Stimulated activated CD4-positive, alpha-beta T cell treated with anti-CD3 and anti-CD28 coated beads, Interleukin-15, amount 100 ng/mL, for 24 hours (primary cell): ENCODE data around the gene LRMDA.

ENCODE experiments used
- DNase-seq: peaks from one replicate; pipeline ENCODE4 v3.0.0-alpha.2; 2020

The LRMDA gene

DNA sequence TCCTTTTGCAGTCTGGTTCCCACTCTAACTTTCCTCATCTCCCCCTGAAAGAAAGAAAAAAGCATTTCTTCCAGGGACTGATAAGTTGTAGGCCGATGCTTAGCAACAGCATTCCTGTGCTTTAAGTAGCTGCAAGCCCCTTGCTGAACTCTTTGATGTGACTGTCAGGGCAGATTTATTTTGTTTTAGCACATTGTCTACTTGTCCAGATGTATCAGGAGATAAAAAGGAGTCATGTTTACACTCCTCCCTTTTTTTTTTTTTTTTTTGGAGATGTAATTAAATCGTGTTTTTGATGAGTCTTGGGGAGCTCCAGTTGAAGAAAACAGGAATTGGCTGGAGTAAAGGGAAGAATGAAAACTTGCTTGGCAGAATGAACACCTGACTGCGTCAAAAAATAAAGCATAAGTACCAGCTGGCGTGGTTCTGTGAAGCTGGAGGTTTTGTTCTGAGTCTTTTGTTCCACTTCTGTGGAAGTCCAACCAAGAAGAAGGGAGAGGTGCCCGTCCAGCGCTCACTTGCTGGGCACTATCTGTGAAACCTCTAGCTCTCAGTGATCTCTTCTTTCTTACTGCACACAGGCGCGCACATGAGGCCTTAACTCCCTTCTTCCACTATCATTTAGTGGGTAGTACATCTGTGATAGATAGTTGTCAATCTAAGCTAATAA lies 871.7 kb downstream of the LRMDA start:
- no peak for DNase-seq

DNA sequence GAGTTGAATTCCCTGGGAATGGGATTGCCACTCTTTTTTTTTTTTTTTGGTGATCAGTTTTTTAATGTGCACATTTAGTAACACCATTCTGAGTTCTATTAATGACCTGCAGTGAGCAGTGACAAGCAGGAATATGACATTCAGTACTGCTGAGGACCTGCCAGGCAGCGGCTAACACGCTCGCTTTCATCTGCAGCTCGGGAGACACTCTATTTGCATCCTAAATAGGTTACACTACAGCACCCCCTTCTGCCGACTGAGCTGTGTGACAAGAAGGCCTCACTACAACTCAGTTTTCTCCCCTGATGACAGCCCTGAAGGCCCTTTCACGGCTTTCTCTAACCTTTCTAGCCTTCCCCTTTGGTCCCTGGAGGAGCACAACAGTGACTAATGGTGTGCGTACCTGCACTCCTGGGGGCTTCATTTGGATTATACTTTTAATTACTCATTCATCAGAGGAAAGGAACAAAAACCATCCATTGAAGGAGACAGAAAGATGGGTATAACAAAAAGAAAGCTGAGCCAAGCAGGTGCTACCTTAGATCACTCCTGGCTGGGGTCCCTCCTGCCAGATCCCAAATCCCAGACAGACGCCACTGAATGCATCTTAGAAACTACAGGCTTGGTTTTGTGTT lies 872.4 kb downstream of the LRMDA start:
- peak; percentile 33 for DNase-seq

DNA sequence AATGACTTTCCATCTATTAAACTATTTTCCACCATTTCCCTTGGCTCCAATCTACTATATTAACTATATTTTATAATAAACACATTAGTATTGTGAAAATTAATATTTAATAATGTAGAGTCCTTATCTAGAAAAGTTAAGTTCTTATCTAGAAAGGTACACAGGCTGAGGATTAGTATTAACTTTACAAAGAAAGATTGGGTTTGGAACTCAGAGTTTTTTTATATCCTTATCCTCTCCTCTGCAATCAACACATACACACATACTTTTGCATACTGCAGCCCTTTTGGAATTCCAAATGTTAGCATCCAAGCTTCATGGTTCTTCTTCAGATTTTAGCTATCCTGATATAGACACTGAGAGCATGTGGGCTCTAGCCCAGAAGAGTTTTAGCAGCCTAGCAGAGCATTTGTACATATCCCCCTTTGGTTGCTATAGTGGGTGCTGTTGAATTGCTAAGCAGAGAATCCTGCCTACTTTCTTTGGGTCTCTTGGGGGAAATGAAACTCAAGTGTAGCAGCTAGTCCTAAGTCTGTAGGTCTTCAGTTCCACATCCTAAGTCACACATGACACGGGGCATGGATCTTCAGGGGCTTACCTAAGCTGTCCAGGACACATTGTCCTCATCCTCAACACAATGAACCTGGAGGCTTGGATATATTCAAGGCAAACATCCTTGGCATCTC lies 874.6 kb downstream of the LRMDA start:
- no peak for DNase-seq

DNA sequence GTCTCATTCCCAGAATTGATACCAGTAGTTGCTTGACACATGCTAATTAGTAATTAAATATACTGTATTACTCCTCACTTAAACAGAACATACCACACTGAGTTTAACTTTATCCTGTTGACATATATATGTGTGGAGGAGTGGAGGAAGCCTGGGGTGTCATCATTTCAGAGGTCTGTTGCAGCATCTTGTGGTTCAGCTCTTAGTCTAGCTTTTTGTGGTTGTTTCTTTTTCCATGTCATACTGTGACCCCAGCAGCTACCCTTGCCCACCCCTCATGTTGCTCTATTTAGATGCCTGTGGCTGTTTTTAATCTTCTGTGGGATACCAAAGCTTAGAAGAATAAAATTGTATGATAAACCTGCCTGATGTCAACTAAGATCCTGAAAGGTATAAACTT lies 875.4 kb downstream of the LRMDA start:
- no peak for DNase-seq

DNA sequence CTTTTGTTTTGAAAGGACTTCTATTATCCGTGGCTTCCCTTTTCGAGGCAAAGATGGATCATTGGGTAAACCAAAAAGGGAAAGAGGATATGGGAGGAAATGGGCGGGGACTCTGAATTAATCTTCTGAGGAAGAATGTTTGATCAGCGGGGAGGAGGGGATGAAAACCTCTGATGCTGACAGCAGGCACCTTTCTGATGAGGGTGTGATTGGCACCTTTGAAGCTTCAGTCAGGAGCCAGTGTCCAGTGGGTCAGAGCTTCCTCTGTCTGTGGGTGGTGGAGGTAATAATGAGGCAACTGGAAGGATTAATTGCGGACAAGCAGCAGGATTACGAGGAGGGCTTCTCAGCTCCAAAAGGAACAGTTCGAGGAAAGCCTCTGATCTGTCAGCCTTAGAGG lies 877.6 kb downstream of the LRMDA start:
- DNase-seq = no peak

DNA sequence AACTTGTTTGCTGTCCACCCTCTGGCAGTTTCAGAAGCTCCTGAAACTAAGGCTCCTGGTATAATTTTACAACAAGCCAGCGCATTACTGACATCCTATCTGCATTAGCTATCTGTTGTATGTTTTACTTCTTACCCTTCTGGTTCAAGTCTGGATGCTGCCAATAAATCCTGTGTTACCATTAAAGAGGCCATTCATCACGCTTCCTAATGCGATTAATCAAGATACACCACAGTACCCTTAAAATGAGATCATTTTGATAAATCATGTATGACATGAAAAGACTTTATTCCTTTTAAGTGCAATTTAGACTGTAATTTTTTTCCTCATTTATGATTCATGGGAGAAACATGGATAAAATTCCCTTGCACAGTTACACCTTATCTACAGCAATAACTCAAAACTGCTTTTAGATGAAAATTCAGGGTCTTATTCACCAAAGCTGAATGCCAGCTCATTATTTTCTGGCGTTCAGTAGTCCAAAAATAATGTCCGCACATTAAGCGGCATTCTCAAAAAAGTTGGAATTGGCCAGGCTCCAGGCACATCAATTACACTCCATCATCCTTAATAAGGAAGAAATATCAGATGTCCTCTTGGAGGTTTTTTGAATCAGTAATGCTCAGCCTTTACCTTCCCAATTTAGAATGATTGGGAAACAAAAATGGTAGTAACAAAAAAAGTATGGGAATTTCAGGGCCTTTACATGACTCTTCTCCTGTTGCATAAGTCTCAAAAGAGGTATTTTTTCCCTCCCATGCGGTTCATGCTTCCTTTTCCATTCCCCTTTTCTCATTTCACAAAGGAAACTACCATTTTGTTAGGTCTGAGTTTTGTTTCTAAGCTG lies 878.5 kb downstream of the LRMDA start:
- DNase-seq = no peak

DNA sequence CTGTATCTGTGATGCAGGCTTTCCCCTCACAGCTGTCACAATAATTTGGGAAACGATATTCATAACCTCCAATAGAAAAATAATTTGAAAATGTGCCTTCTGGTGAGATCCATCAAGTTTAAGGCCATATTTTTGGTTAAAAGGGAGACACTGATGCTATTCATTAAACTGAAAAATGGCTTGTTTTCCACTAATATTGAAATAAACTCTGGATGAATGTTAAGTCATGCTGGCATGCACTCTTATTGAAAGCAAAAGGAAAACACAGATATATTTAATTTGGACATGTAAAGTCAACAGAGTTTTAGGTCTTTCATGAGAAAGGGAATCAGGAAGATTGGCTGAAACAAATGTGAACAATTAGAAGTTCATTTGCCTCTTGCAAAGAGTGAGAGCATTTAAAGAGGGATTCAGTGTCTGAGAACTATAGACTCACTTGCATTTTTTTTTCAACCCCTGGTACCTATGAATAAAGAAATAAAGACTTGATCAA lies 879.2 kb downstream of the LRMDA start:
- no peak for DNase-seq

DNA sequence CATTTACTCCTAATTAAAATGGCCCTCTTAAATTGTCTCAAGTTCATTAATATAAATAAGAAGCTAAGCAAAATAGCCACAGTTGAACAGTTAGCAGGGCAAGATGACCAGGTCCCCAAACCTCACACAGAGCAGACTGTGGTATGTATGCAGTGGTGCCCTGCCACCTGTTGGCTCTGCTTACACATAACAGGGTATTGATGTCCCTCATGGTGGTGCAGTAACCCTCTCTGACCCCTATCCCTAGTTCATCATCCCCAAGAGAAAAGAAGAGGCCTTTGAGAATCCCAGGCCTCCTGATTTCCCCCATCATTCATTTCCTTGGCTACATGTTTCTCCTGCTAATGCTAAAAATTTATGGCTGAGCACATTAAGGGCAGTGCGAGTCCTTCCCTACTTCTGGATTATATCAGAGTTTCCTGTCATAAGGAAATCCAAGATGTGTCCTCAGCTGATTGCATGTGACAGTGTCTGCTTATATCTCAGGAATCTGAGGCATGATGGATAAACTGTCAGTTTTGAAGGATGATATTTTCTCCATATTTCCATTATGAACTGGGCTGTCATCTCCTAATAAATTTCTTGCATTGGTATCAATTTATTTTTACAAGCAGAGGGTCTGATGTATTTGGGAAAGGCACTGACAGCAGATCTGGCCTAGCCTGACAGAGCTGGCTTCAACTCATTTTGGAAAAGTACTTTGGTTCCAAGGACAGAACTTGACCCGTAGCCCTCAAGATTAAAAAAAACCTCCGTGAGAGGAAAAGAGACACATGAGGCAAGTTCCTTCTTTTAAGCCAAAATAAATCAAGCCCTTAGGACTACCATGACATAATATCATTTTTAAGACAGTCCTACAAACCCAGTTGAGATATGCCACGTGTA lies 880.6 kb downstream of the LRMDA start:
- DNase-seq = peak; percentile 7

DNA sequence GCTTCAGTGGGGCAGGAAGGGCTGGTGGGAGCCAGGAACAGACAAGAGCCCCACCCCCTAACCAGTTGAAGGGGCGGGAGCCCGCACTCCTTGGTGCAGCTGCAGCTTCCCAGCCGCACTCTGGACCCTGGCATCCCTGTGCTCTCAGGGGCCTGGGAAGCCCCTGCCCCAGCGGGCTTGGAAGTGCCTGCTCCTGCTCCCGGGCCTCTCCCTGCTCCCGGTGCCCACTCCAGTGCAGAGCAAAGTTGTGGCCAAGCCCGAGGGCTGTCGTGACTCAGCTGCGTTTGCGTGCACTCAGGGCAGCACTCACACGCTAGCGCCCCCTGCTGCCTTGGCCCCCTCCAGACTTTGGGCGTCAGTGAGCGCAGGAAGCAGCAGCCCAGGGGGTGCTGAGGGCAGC lies 883.8 kb downstream of the LRMDA start:
- no peak for DNase-seq

DNA sequence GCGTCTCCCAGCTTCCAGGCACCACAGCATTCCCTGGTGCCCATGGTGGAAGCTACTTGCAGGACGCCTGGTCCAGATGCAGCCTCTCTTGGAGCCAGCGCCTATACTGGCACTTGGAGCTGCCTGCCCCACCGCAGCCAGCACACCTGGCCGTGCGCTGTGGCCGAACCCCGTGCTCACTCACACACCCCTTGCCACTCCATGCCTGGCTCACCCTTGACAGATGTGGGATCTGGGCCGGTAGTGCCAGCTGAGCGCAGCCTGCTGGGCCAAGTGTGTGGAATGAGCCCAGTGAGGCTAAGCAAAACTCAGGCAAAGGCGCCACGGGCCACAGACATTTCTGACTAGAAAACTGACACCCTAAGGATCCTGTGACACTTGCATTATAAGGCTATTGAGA lies 884.8 kb downstream of the LRMDA start:
- DNase-seq = no peak

DNA sequence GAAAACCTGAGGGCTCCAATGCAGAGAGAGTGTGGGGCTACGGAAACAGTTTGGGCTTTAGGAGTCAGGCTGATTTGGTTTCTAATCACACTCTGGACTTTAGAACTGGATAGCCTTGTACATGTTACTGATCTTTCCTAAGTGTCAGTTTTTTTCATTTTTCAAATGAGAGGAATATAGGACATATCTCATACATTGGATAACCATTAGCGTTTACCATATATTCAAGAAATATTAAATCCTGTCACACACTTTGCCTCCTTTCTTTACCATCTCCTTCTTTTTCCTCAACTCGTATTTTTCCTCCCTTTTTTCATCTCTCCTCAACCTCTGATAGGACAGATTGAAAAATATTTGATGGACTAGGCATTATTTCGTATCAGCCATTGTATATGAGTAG lies 885.7 kb downstream of the LRMDA start:
- no peak for DNase-seq

DNA sequence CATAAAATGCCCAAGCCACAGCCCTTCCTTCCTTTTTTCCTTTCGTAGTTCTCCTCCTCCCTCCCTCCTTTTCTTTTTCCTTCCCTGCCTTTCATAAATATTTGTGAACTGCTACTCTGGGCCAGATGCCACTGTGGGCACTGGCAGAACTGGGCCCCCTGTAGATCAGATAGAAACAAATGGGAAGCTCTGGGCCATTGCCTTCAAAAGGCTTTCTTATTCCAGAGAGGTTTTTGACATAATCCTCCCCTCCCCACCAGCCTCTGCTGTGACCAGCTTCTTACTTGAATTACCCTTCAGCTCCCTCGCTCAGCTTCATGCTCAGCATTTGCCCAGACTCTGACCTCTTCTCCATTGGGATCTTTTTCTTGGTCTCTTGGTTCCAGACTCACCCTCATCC lies 886.8 kb downstream of the LRMDA start:
- DNase-seq = no peak

DNA sequence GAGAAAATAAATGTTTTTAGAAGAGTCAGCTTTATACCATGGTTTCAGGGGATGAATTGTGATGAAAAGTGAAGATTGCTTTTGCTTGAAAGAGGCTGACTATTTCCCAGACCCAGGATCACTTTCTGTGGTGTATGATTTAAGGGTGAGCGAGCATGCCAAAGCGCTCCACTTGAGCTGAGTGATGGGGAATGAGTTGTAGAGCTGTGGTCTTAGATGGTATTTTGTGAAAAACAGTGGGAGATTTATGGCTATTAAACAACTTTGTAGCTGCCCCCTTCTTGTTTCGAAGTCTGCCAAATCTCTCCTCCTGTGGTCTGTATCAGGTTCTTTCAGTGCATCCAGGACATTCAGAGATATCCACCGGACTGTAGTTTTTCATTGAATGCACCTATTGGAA lies 888.2 kb downstream of the LRMDA start:
- no peak for DNase-seq

DNA sequence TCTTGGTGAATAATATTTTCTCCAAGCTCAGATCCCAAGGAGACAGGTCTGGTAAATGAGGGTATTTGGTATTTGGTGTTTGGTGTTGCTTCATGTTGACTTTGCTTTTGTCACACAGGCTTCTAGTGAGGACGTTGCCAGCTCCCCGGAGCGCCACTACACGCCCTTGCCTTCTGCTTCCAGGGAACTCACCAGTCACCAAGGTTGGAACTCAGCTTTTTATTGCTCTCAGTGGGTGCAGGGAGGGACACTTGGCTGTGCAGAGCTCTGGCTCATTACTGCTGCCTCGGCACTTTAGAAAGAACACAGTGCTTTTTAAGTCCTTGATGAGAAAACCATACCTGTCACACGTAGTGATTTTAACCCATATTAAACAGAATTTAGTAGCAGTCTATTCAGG lies 892.9 kb downstream of the LRMDA start:
- DNase-seq = no peak

DNA sequence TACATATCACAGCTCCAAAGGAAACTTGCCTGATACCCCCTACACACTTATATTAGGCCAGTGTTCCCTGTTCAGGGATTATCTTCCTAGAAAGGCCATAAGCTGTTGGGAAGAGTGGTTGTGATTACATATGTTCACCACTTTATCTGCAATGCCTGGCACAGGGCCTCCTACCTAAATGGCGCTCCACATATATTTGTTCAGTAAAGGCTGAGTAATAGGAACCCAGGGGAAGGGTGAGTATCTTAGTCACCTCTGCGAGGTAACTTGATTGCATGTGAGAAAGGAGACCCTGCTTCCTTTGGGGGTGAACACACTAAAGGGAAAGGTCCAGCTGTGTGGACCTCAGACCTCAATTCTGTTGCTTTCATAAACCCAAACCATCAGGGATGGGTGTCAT lies 896.0 kb downstream of the LRMDA start:
- DNase-seq = no peak

DNA sequence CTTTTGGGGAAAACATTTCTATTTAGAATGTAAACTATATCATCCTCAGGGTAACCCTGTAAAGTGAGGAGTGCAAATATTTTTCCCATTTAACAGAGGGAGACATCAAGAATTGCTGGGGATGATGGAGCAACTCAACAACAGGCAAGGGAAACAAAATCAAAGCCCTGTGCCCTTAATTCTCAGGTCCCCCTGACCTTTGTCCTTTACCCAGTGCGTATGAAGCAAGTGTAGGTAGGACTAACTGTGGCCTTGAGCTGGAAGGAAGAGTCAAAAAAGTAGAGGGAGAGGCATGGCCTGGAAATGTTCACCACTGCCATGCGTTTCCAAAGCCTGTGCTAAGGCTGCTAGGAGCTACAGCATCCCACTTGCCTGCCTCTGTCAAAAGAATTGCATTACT lies 896.9 kb downstream of the LRMDA start:
- no peak for DNase-seq

DNA sequence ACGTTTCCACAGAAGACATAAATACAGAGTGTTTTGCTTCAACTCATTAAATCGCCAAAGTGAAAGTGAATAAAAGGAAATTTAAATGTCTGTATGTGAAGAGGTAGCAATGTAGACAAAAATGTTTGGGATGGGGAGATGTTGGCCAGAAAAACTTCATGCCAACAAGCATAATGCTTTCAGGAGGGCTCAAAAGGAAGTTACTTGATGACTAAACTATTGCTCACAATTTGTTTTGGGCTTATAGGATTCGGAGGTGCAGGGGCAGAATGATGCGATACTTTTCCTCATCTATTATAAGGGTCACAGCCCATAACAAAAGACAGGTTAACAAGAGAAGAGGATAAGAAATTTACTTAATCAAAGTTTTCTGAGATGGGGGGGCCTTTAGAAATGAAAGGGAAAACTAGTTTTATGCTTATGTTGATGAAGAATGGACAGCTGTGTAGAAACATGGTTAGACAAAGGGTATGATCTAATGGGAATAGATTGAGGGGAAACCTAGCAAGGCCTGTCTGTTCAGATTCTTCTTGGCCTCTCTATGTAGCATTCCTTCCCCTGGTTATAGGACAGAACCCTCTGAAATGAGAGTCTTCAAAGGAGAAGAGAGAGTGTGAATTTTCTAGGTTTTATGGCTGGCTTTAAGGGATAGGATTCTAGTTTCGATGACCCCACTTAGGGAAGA lies 898.6 kb downstream of the LRMDA start:
- DNase-seq = no peak

DNA sequence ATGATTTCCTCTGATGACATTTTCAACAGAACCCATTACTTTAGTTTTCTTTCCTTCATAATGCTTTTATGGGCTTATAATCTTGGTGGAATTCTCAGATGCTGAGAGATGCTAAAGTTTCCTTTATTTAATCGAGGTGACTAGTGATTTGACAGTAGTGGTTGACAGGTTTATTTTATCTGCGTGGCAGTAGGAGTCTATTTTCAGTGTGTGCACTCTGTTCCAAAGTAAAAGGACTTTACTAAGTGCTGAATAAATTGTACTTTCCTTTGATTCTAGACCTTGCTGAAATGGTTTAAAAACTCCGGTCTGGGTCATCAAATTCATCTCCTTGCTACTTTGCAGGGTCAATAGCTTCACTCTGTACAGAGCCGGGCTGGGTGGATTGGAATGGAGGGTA lies 900.3 kb downstream of the LRMDA start:
- DNase-seq = no peak

DNA sequence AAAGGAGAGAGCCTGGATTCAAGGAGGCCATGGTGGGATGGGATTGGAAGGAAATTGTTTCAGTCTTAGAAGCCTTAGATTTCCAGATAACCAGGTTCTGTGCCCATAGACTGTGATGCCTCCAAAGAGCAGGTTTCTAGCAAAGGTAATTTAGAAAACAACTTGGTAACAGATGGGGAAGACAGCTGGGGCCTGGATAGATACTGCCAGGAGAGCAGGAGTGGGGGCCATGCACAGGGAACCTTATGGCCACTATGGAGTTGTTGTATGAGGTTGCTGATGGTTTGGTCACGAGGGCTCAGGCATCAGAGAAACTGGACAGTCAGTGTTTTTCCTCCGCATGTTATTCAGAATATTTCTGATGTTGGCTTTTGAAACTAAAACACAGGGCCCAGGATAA lies 901.9 kb downstream of the LRMDA start:
- no peak for DNase-seq

DNA sequence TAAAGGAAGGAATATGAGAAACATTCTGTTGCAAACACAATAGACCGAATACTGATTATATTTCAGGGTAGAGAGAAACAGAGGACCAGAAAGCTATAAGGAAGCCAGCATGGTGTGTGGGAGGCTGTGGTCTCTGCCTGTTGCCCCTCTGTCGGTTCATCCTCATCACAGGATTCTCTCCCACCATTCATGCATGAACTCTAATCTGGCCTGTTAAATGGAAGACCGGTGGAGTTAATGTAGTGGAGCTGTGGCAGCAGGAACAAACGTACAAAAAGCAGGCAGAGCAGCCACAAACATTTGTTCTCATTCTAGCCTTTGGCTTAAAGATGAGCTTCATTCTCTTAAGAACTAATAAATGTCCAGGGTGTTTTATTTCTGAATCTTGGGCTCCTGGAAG lies 902.4 kb downstream of the LRMDA start:
- no peak for DNase-seq

DNA sequence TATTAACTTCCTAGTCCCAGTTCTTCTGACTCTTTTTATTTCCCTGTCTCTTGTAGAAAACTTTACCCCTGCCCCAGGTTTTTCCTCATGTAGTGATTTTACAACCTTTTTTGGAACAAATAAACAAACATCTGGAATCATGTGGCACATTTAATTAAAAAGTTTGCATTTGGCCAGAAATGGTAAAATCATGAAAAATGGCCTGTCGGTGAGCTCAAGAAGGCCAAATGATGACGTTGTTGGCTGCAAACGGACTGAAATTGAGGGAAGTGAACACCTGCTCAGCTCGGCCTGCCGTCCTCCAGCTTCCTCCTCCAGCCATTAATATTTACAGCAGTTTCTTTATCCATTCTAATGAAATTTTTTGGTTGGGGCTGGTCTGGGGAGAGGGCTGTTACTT lies 902.8 kb downstream of the LRMDA start:
- DNase-seq = no peak
